ENCODE measurements around the gene OR9A2. TPM values are rescaled to one million over a fixed set of nuclear protein-coding genes. Genes with fewer than 3 reads are reported as not detected.

Gene OR9A2, protein sequence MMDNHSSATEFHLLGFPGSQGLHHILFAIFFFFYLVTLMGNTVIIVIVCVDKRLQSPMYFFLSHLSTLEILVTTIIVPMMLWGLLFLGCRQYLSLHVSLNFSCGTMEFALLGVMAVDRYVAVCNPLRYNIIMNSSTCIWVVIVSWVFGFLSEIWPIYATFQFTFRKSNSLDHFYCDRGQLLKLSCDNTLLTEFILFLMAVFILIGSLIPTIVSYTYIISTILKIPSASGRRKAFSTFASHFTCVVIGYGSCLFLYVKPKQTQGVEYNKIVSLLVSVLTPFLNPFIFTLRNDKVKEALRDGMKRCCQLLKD
- not detected for total RNA-seq

DNA sequence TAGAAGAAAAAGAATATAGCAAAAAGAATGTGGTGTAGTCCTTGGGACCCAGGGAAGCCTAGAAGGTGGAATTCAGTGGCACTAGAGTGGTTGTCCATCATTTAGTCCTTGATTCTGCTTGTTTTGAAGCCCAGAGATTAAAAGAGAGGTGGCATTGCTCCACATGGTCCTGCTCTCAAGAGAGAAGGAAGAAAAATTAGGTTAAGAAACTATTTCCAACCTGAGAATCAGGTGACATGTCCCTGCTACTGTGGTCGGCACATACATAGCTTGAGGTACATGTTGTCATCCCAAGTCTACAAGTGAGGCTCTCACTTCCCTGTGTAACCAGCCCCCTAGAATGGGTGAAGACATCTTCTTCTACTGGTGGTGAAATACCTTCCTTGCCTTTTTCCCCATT, at the start of gene OR9A2:
Gene OR9A2, minus strand, starts transcription at position 101 of the 400 bp plus-strand sequence. Its CDS starts 0 bp downstream, at position 101.
- ATAC-seq (no peak), DNase-seq (ENCODE audit: low spot score) (no peak)

DNA sequence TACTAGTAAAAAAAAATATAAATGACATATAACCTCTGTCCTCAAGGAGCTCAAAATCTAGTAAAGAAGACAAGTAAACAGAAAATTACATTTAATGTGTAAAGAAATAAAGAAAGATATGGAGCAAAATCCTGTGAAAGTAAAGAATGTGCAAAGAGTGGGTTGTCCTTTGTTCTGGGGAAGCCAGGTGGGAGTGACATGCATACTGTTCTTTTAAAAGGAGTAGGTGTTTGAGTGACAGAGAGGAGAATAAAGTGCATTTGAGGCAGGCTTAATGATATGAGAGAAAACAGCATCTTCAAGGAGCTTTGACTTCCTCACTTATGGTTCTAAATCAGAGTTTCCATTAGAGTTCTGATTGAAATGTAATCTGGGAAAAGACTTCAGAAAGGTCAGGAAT, 47.2 kb upstream of the OR9A2 start:
- no peak for DNase-seq (ENCODE audit: low spot score)
- no peak for ATAC-seq

DNA sequence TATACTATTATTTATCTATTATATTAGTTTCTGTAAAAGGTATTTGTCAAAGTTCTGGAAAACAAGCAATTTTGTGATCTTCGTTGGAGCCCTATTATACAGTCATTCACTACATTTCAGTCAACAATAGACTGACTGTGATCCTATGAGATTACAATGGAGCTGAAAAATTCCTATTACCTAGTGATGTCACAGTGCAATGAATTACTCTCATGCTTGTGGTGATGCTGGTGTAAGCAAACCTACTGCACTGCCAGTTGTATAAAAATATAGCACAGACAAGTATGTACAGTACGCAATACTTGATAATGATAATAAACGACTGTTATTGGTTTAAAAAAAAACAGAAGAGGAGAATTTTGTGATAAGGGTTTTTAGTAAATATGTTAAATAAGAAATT, 46.6 kb upstream of the OR9A2 start:
- DNase-seq (ENCODE audit: low spot score) (no peak), ATAC-seq (no peak)

DNA sequence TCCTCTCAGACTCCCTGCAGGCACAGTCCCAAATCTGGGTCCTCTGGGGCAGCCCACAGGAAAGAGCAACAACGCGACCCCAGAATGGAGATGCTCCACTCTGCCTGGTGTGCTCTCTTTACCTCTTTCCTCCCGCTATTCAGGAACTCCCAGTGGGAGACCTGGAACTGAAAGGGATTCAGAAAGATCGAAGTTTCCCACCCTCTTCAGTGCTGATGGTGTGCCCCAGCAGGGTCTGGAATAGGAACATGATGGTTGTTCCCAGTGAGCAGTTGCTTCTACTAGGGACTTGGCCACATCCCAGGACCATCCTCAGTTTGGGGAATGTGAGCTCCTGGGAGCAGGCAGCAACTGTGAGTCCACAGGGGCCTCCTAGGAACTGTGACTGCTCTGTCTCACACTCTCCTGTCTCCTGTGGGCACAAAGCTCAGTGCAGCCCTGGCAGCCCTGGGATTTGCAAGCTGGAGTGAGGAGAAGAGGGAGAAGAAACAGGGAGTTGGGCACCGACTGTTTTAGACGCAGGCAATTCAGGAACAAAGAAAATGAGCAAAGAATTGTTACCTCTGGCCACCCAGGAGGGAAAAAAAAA, 43.1 kb upstream of the OR9A2 start:
- ATAC-seq, result no peak
- no peak for DNase-seq (ENCODE audit: low spot score)

DNA sequence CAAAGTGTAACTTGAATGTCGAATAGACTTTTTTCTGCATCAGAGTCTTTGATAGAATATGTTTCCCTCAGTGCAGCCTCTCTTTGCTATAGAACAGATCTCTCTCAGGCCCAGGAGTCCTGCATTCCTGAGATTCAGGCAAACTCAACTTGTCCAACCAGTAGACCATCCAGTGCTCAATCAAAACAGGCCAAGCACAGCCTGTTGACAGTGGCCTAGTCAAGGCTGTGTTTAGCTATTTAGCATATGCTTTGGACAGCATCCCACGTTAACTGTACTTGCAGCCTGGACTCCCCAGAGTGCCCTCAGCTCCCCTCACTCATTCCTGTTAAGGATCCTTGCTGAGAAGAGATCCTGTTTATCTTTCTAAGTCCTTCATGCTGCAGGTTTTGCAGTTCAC, 41.5 kb upstream of the OR9A2 start:
- ATAC-seq, result no peak
- no peak for DNase-seq (ENCODE audit: low spot score)

DNA sequence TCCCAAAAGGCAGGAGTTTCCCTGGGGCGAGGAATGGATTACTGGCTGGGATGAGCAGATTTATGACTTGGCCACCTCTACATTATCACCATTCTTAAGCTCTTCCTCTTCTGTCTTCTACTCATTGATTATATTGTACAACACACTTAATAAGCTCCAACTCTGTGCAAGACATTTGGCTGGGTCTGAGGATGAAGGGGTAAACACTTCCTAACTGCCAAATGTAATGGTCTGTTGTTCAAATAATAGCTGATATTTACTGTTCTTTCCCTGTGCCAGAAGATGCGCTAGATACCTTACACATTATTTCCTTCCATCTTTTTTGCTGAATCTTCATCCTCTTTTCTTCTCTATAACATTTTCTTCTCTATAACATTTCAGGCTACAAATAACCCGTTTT, 36.8 kb upstream of the OR9A2 start:
- ATAC-seq, result no peak
- no peak for DNase-seq (ENCODE audit: low spot score)

DNA sequence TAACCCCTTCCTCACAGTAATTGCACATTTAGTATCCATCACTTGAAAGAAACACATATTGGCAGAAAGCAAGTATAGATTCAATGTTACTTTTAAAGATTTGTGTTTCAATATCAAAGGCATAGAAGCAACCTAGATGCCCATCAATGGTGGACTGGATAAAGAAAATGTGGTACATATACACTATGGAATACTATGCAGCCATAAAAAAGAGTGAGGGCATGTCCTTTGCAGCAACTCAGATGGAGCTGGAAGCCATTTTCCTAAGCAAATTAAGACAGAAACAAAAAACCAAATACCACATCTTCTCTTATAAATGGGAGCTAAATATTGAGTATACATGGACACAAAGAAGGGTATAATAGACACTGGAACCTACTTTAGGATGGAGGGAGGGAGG, 28.8 kb upstream of the OR9A2 start:
- DNase-seq (ENCODE audit: low spot score) (no peak), ATAC-seq (no peak)

DNA sequence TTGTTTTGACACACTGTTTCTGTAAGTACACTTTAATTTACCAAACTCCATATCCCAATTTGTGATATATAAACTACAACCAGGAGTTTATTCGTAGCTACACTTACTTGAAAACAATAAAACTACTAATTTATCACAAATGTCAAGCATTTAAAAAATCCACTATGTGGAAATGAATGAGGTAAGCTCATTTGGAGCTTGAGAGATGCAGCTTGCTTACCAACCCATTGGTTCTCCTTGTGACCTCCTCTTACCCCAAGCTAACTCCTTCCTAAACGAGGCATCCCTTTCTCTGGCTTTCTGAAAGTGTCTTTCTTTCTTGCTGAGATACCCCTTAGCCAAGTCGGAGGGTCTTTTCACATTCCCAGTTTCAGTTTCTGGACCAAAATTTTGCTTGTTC, 27.7 kb upstream of the OR9A2 start:
- DNase-seq (ENCODE audit: low spot score) (no peak), ATAC-seq (no peak)

DNA sequence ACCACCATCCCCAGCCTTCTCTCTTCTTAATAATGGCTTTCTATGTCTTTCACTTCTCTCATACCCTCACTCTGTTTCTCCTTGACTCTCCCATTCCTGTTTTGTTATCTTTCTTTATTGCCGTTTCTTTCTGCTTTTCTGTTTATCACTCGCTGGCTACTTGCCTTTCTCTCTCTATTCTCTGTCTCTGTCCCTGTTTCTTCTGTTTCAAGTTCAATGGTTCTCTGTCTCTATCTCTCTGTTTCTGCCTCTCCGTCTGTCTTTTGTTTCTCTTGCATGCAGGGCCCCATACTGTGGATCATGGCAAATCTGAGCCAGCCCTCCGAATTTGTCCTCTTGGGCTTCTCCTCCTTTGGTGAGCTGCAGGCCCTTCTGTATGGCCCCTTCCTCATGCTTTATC, 25.1 kb upstream of the OR9A2 start, which contains the start of gene OR6V1:
Gene OR6V1, plus strand, starts transcription at position 301 of the 400 bp plus-strand sequence. Its CDS starts 0 bp downstream, at position 301.
- ATAC-seq (no peak), DNase-seq (ENCODE audit: low spot score) (no peak)

DNA sequence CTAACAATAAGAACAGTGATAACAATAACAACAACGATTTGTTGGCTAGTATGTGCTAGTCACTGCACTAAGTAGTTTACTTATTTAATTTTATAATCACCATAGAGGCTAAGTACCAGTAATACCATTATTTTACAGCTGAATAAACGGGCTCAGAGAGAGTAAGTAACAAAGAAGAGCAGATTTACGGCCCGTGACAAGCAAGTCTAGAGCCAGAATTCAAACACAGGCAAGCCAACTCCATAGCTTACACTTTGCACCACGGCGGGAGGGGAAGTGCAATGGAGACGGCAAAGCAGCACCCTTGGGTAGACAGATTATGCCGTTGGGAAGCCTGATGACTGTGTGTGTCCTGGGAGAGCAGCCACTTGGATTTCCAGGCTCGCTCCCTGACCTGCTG, 24.0 kb upstream of the OR9A2 start:
- DNase-seq (ENCODE audit: low spot score) (no peak), ATAC-seq (no peak)

DNA sequence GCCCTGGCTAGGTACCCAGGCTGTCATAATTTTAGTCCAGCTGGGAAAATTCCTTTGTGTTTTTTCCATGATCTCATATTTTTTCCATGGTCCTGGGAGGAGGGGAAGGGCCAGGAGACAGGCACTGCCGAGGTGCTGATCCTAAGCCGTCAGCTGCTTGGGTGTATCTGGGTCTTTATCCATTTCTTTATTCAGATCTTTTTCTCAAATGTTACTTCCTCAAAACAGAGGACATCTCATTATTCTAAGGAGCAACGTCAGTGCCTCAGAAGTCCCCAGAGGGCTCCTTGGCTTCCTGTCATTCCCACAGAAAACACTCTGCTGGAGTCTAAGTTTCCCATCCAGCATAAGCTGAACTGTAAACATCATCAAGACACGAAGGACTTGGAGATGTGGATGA, 22.4 kb upstream of the OR9A2 start:
- DNase-seq (ENCODE audit: low spot score), result no peak
- no peak for ATAC-seq

DNA sequence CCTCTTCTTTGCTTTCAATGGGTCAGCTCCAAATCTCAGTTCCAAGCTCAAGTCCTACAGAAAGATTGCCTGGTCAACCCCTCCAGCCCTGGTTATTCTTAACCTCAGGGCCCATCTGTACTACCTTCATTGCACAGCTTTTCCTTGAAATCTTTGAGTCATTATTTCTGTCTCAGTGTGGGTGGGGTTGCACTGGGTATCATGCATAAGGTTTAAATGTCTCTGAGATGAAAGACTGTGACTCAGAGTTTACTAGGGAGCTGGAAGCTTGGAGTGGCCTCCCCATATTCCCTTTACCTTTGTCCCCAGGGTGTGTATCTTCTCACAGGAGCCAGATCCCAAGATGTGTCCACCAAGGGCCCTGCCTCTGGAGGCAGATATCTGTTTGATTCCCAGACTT, 21.9 kb upstream of the OR9A2 start:
- DNase-seq (ENCODE audit: low spot score), result no peak
- no peak for ATAC-seq

DNA sequence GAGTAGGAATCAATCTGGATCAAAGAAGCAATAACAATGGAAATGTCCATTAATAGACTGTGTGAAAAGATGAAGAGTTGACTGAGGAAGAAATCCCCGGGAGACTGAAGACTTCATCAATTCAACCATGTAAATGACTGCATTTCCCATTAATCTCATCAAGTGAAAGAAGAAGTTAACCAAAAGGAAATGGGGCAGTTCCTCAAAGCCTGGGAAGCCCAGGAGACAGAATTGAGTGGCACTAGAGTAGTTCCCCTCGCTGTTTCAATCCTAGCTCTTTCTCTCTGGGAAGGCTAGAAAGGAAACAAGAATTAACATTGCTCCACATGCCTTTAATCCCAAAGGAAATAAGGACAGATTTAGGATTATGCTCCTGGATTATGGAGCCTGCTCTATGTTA, 20.4 kb upstream of the OR9A2 start:
- DNase-seq (ENCODE audit: low spot score), result no peak
- no peak for ATAC-seq

DNA sequence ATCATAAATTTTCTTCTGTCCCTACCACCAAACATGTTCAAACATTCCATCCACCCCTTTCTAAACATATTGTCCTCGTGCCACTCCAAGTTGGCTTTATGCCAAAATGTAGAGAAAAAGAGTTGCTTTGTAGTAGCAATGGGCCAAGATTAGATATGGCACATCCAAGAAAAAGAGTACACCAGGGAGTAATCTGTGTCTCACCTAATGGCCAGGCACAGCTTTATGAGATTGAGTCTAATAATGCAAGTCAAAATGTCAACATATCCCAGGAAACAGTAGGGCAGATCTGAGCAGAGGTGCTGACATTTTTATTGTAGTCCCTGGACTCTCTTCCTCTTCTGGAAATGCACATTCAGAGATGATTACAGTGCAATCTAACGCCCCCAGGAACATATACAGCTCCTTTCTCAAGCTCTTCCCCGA, 19.5 kb upstream of the OR9A2 start:
- DNase-seq (ENCODE audit: low spot score), result no peak
- ATAC-seq, result no peak

DNA sequence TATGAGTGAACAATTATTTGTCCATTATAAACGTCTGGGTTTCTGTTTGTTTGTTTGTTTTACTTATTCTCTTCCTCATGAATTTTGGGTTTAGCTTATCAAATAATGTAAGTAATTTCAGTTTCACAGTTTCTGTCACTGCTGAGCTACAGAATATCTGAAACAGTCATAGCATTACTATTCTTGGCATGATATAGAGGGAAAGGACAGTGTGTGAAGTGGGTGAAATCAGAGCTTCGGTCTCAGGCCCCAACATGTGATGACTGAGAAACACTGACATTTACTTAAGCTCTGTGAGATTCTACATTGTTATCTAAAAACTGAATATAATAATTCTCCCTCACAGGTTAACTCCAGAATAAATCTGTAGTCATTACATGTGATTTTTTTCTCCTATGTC, 16.5 kb upstream of the OR9A2 start:
- ATAC-seq, result no peak
- DNase-seq (ENCODE audit: low spot score), result no peak

DNA sequence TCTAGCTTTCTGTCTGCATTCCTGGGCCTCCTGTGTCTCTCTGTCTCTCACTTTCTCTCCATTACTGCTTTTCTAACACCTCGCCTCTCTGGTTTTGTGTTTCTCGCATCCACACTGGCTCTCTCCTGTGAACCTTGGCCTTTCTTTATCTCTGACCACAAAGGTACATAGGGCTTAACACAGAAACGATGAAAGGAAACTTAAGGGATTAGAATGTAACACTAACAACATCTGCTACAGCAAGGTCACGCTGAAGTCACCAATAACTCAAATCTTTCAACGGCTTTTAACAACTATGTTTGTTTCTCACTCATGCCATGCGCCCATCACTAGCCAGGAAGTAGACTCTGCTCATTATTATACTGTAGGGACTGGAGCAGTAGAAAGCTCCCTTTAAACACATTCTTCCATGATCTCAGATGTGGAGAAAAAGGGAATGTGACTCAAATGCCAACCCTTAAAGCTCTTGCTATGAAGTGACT, 15.9 kb upstream of the OR9A2 start:
- DNase-seq (ENCODE audit: low spot score) (no peak), ATAC-seq (no peak)

DNA sequence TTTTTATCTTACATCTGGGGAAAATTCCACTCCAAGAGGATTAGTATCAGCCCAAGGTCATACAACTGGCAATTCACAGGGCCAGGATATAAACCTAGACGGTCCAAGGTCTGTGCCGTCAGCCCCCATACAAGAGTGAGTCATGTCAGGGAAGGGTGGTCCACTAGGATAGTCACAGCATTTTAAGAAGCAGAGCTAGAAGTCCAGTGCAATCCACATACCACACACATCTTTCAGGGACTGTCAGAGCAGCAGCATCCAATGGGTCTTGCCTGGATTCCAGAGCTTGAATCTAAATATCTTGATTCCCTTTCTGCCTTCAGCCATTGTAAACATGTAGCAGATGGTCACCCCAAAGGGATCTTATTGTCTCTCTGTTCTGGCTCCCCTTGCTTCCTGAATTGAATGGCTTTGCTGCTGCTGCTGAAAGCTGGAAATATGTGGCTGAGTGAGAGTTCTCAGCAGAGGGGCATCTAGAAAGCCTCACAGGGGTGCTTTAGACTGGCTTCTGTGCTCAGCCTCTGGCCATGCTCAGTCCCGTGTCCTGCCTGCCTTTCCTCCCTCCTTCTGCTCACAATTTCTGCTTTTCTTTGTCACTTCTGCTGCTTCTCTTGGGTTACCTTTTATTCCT, 15.3 kb upstream of the OR9A2 start:
- DNase-seq (ENCODE audit: low spot score) (no peak), ATAC-seq (no peak)

DNA sequence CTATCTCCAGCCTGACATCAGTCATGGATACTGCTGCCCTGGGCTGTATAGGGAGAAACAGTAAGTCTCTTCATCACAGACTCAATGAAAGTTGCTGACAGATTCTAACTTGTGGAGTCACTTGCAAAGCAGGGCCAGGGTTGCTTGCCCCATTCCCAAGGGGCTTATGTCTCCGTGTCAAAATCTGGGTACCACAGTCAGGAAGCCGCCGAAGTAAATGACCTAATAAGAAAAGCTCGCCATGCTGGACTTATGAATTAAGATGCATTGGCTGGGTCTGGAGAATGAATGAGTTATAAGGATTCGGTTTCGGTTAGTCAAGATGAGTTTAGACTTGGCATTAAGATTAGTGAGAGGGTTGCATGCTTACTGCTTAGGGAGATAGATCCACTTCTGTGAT, 14.4 kb upstream of the OR9A2 start:
- ATAC-seq (no peak), DNase-seq (ENCODE audit: low spot score) (no peak)

DNA sequence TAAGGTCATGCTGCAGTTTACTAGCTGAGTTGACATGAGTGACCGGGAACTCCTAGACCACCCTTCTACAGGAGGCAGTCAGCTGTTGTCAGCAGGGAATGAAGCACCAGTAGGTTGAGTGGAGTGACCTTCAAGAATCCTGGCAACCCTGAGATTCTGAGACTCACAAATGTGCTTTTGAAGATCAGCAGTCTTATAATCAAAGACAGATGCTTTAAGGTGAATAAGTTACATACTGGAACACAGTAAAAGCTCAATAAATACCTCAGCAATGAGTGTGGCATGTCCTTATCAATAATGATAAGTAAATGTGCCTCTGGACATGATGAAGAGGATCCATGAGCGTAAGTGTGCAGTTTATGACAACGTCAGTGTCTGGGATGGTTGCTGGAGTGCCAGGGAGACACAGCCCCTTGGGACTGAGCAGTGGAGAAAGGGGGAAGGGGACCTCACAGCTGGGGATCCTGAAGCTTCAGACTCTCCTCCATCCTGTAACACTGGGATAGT, 13.3 kb upstream of the OR9A2 start:
- no peak for DNase-seq (ENCODE audit: low spot score)
- ATAC-seq, result no peak

DNA sequence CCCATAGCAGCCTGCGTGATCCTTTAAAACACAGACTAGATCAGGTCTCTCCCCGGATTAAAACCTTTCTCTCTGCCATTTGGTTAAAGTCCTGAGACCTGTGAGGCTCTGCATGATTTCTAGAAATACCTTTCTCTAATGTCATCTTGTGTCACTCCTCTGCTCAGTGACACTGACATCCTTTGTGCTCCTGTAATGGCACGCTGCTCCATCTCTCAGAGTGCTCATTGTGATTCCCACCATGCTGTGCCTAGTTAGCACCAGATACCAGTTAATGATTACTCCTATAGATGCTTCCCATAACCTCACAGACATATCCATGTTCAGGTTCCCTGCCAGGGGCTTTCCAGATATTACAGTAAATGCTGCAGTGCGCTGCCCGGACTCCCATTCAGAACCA, 11.7 kb upstream of the OR9A2 start:
- ATAC-seq (no peak), DNase-seq (ENCODE audit: low spot score) (no peak)

DNA sequence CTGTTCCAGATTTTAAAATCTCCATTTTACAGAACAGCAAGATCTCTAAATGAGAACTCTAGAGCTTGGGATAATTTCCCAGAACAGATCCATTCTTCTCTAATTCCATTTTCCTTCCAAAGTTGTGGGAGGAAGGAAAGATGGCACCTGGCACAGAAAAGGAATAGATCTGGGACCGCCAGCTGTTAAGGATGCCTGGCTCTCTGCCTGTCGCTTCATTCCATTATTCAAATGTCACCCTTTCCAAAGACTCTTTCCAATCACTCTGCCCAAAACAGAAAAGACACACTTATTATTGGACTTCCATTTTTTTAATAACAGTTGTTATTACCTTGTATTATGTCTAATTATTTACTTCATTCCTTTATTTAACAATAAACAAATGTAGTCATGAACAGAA, 751 bp upstream of the OR9A2 start:
- DNase-seq (ENCODE audit: low spot score), result no peak
- ATAC-seq, result no peak

DNA sequence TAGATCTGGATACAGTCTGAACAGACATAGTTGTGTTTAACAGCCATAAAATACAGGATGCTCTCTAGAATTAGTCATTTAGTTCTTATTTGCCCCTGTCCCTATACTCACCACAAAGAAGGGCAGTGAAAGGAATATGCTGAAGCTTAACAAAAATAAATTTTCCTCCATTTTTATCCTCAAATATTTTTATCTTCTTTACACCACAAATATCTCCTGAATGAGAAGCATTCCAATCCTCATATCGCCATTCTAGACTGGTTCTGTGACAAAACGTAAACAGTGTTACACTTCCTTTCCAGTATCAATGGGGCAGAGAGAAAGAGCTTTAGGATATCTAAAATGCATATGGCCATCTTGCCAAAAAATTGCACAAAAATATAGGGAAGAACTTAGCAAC, 1.6 kb downstream of the OR9A2 start:
- DNase-seq (ENCODE audit: low spot score) (no peak), ATAC-seq (no peak)

Measured in left lobe of liver (tissue), 2 donors.